ENCODE data around the gene RBPJL.

Gene RBPJL

GRCh38 chr20:45343532-45344167, 37.0 kb downstream of the RBPJL start:
- H3K27me3 ChIP-seq (ENCODE audit: insufficient read depth, poor library complexity, severe bottlenecking), result no peaks in the 10 kb centered on the region
- no peaks in the 10 kb centered on the region for H3K9me3 ChIP-seq (ENCODE audit: severe bottlenecking)
- no peak overlapping the region for H3K4me3 ChIP-seq (ENCODE audit: severe bottlenecking)
- DNase-seq (ENCODE audit: low spot score), result no peak
- peaks cover 81% of the 10 kb centered on the region for H3K4me1 ChIP-seq (ENCODE audit: insufficient read depth, poor library complexity, severe bottlenecking)
- peak overlapping the region; percentile 99 for H3K27ac ChIP-seq (ENCODE audit: poor library complexity, severe bottlenecking)
- ATAC-seq (ENCODE audit: low read depth), result no peak
- TF ChIP-seq, protein P1, sequence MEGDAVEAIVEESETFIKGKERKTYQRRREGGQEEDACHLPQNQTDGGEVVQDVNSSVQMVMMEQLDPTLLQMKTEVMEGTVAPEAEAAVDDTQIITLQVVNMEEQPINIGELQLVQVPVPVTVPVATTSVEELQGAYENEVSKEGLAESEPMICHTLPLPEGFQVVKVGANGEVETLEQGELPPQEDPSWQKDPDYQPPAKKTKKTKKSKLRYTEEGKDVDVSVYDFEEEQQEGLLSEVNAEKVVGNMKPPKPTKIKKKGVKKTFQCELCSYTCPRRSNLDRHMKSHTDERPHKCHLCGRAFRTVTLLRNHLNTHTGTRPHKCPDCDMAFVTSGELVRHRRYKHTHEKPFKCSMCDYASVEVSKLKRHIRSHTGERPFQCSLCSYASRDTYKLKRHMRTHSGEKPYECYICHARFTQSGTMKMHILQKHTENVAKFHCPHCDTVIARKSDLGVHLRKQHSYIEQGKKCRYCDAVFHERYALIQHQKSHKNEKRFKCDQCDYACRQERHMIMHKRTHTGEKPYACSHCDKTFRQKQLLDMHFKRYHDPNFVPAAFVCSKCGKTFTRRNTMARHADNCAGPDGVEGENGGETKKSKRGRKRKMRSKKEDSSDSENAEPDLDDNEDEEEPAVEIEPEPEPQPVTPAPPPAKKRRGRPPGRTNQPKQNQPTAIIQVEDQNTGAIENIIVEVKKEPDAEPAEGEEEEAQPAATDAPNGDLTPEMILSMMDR (IDR thresholded peaks at IDR 0.05; ENCODE audit: poor library complexity, severe bottlenecking), result no peak
- H3K36me3 ChIP-seq (ENCODE audit: low read depth), result peaks cover 93% of the 10 kb centered on the region

DNA sequence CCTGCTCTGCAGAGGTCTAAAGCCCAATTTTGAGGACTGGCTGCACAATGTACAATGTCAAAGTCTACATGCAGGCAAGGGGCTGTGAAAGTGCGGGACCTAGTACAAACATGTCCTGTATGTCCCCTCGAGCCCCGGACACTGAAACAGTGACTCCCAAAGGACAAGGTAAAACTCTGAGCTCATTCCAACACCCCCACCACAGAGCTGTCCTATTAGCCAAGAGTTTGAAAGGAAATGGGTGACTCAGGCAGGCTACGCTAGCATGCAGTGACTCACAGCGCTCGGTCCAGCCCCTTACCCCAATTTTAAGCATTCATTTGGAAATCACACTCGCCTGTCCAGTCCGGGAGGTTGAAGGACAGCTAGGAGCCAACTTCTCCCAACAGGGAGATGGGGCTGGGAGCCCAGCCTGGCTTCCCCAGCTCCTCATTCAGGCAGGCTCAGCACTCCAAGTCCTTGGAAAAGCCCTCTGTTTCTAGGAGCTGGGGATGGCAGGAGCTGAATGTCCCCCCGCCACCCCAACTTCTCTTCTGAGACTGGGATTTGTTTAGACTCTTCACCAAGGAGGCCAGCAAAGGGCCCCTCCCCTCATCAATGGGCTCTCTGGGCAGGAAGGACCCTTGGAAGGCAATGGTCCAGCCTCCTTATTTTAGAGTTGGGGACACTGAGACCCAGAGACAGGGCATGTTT, 37.7 kb downstream of the RBPJL start:
- TF ChIP-seq, protein P1 (IDR thresholded peaks at IDR 0.05; ENCODE audit: poor library complexity, severe bottlenecking), result peak; percentile 16
- peaks cover 81% of the 10 kb centered on the region for H3K4me1 ChIP-seq (ENCODE audit: insufficient read depth, poor library complexity, severe bottlenecking)
- peaks cover 86% of the 10 kb centered on the region for H3K36me3 ChIP-seq (ENCODE audit: low read depth)
- ATAC-seq (ENCODE audit: low read depth) (peak; percentile 62), DNase-seq (ENCODE audit: low spot score) (peak; percentile 97)
- H3K27ac ChIP-seq (ENCODE audit: poor library complexity, severe bottlenecking), result peak overlapping the region; percentile 99
- H3K9me3 ChIP-seq (ENCODE audit: severe bottlenecking), result no peaks in the 10 kb centered on the region
- H3K4me3 ChIP-seq (ENCODE audit: severe bottlenecking), result peak overlapping the region; percentile 98
- H3K27me3 ChIP-seq (ENCODE audit: insufficient read depth, poor library complexity, severe bottlenecking), result no peaks in the 10 kb centered on the region

DNA sequence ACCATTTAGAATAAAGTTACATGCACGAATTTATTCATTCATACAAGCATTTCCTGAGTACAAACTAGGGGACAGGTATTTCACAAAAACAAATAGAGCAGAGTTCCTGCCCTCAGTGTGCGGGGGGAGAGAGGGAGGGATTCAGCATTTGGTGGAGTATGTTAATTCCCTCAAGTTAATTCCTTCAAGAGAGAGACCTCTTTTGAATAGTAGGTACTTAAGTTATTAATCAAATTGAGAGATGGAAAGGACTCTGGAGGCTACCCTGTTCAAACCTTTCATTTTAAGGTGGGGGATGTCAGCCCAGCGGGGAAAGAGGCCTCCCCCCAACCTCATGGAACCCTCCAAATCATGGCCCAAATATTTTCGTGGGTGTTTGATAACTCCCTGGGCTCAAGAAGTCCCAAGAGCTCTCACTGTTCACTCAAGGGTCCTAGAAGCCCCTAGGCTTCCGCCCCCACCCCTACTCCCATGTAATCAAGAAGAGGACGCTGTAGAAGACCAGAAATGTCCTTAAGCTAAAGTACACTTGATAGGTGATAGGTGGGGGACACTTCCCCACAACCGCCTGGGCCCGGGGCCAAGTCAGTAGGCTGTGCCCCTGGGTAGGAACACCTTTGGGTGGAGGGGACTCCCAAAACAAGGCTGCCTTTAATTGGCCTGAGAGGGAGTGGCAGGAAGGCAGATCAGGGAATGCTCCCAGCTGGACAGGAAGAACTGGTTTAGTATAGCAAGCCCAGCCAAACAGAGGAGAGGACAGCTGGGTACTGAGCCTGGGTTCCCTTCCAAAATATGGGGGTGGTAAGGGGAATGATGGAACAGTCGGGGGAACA, 38.7 kb downstream of the RBPJL start:
- no peaks in the 10 kb centered on the region for H3K27me3 ChIP-seq (ENCODE audit: insufficient read depth, poor library complexity, severe bottlenecking)
- DNase-seq (ENCODE audit: low spot score) (peak; percentile 88), ATAC-seq (ENCODE audit: low read depth) (peak; percentile 43)
- H3K27ac ChIP-seq (ENCODE audit: poor library complexity, severe bottlenecking), result peak overlapping the region; percentile 99
- peaks cover 73% of the 10 kb centered on the region for H3K4me1 ChIP-seq (ENCODE audit: insufficient read depth, poor library complexity, severe bottlenecking)
- H3K4me3 ChIP-seq (ENCODE audit: severe bottlenecking), result peak overlapping the region; percentile 98
- TF ChIP-seq, protein P1 (IDR thresholded peaks at IDR 0.05; ENCODE audit: poor library complexity, severe bottlenecking), result no peak
- no peaks in the 10 kb centered on the region for H3K9me3 ChIP-seq (ENCODE audit: severe bottlenecking)
- H3K36me3 ChIP-seq (ENCODE audit: low read depth), result peaks cover 76% of the 10 kb centered on the region

GRCh38 chr20:45346291-45346718, 39.7 kb downstream of the RBPJL start:
- no peaks in the 10 kb centered on the region for H3K9me3 ChIP-seq (ENCODE audit: severe bottlenecking)
- peak overlapping the region; percentile 99 for H3K27ac ChIP-seq (ENCODE audit: poor library complexity, severe bottlenecking)
- no peaks in the 10 kb centered on the region for H3K27me3 ChIP-seq (ENCODE audit: insufficient read depth, poor library complexity, severe bottlenecking)
- no peak; the same call in 2 of the 3 replicates for ATAC-seq (ENCODE audit: low read depth)
- TF ChIP-seq, protein P1 (IDR thresholded peaks at IDR 0.05; ENCODE audit: poor library complexity, severe bottlenecking), result no peak
- H3K36me3 ChIP-seq (ENCODE audit: low read depth), result peaks cover 66% of the 10 kb centered on the region
- DNase-seq (ENCODE audit: low spot score), result peak; percentile 78
- peak overlapping the region; percentile 98 for H3K4me3 ChIP-seq (ENCODE audit: severe bottlenecking)
- peaks cover 63% of the 10 kb centered on the region for H3K4me1 ChIP-seq (ENCODE audit: insufficient read depth, poor library complexity, severe bottlenecking)
